ENCODE data around the gene MEF2D.

DNA sequence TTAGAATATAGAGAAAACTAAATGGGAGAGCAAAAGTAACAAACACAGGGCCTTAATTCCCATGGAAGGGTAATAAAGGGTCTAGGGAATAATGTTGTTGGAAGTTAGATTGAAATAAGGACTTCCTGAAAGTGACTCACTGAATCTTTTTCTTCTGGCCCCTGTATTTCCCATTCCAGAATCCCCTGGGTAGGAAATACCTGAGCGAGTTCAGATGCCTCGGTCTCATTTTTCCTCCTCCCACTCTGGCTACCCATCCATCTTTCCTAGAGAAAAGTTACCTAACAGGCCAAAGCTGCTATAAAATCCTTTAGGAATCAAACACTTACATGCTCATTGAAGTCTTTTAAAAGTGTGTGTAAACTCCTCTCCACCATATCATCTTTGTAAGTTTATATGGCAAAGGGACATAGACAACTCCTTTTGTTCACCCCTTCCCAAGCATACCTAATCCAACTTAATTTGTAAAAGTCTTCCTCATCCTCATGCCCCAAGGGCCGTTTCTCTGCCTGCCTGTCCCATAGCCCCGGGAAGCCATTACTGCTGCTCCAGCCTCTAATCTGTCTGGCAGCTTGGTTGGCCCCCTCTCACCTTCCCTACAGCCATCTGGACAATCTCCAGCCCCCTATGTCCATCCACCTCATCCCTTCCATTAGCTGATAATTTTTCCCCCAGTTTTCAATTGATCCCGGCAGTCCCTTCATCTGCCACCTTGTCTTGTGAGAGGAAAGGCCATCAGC, 3.3 kb upstream of the MEF2D start:
- TF ChIP-seq, protein P1, sequence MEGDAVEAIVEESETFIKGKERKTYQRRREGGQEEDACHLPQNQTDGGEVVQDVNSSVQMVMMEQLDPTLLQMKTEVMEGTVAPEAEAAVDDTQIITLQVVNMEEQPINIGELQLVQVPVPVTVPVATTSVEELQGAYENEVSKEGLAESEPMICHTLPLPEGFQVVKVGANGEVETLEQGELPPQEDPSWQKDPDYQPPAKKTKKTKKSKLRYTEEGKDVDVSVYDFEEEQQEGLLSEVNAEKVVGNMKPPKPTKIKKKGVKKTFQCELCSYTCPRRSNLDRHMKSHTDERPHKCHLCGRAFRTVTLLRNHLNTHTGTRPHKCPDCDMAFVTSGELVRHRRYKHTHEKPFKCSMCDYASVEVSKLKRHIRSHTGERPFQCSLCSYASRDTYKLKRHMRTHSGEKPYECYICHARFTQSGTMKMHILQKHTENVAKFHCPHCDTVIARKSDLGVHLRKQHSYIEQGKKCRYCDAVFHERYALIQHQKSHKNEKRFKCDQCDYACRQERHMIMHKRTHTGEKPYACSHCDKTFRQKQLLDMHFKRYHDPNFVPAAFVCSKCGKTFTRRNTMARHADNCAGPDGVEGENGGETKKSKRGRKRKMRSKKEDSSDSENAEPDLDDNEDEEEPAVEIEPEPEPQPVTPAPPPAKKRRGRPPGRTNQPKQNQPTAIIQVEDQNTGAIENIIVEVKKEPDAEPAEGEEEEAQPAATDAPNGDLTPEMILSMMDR (conservative IDR thresholded peaks at IDR 0.05; ENCODE audit: low read depth, low read length) = no peak
- TF ChIP-seq EZH2 (IDR thresholded peaks at IDR 0.05; ENCODE audit: borderline replicate concordance, low read depth, low read length, poor library complexity, severe bottlenecking) = no peak

Measured in A673 (cell line).